ENCODE data around the gene HEATR1.
"Not testable (repeated sequence)": the region's sequence is repeated elsewhere in the genome, so short reads cannot be mapped to it uniquely, and the experiment has no call there.

The HEATR1 gene

DNA sequence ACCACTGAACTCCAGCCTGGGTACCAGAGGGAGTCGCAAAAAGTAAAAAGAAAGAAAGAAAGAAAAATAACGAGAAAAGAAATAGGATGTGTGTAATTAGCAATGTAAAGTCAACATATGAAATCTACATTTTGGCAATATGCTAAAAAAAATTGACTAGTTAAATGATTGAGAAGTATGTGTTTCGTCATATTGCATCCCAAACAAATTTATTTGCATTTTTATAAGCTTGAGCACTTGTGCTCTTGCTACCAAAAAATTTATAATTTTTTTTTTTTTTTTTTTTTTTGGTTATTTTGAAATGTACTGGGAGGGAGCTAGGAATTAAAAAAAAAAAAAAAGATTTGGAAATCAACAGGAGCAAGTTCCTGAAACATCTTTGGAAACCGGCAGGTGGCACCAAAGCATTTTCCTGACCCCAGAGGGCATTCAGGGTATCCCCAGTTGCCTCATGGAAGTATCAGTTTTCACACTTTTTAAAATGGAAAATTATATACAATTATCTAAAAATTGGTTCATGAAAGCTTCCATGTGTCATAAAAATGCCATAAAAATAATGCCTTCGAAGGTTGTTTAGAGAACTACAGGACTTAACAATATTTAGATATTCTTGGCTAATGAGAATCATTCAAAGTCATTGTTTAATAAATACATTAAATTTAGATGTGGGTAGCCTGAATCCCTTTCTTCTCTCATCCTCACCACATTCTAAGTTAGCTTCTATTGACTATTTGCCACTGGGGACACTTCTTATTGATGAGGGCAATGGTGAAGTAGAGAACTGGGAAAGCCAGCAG is 4.8 kb upstream of the HEATR1 start:
- Mint-ChIP-seq H3K4me1 (ENCODE audit: low read depth) (peaks cover 6% of the 10 kb centered on the region), H3K27ac (no peak overlapping the region), H3K4me3 (no peak overlapping the region), H3K27me3 (ENCODE audit: low read depth) (peaks cover 37% of the 10 kb centered on the region), H3K9me3 (no peaks in the 10 kb centered on the region), H3K36me3 (ENCODE audit: low read depth) (no peaks in the 10 kb centered on the region)
- no peak for DNase-seq (ENCODE audit: low spot score)

DNA sequence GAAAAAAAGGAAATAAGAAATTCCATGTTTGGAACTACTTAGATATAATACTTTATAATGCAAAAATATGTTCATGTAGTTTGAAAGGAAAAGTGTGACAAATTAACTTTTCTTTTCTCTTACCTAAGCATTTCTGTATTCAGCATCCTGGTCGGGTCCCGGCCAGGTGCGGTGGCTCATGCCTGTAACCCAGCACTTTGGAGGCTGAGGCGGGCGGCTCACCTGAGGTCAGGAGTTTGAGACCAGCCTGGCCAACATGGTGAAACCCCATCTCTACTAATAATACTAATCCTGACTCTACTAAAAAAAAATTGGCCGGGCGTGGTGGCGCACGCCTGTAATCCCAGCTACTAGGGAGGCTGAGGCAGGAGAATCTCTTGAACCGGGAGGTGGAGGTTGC is 3.3 kb upstream of the HEATR1 start:
- H3K4me1 Mint-ChIP-seq (ENCODE audit: low read depth): peaks cover 15% of the 10 kb centered on the region
- not testable (repeated sequence) for H3K27ac Mint-ChIP-seq; H3K9me3 Mint-ChIP-seq; H3K36me3 Mint-ChIP-seq (ENCODE audit: low read depth); H3K4me3 Mint-ChIP-seq; DNase-seq (ENCODE audit: low spot score)
- H3K27me3 Mint-ChIP-seq (ENCODE audit: low read depth): peaks cover 34% of the 10 kb centered on the region

DNA sequence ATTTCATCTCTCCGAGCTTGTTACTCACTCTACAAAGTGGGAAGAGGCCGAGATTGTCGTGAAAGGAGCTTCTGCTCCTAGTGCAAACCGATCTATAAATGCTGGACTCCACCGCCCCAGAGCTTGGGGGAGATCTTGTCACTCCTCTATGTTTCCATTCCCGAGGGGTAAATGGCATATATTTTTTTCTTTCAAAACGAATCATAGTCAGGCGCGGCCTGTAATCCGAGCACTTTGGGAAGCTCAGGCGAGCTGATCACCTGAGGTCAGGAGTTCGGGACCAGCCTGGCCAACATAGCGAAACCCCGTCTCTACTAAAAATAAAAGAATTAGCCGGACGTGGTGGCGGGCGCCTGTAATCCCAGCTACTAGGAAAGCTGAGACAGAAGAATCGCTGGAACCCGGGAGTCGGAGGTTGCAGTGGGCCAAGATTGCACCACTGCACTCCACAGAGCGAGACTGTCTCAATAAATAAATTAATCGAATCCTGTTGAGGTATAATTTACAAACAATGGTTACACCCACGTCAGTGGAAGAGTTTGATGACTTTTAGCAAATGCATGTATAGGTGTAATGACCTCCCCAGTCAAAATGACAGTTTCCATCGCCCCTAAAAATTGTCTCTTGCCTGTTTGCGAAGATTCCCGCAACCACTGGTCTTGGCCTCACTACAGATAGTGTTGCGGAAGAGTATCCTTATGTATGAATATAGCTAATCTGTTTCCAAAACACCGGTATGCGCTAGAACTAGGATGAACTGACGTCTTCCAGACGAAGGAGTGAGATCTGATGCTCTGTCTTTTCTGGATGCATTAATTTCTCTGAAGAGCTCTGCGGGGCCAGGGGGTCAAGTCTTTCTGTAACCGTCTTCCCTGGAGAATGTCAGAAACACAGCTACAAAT is 840 bp upstream of the HEATR1 start:
- Mint-ChIP-seq H3K27me3 (ENCODE audit: low read depth) (peaks cover 14% of the 10 kb centered on the region), H3K4me3 (peak overlapping the region; percentile 87), H3K36me3 (ENCODE audit: low read depth) (peaks cover 23% of the 10 kb centered on the region), H3K9me3 (no peaks in the 10 kb centered on the region), H3K27ac (peak overlapping the region; percentile 89), H3K4me1 (ENCODE audit: low read depth) (peaks cover 17% of the 10 kb centered on the region)
- no peak for DNase-seq (ENCODE audit: low spot score)

DNA sequence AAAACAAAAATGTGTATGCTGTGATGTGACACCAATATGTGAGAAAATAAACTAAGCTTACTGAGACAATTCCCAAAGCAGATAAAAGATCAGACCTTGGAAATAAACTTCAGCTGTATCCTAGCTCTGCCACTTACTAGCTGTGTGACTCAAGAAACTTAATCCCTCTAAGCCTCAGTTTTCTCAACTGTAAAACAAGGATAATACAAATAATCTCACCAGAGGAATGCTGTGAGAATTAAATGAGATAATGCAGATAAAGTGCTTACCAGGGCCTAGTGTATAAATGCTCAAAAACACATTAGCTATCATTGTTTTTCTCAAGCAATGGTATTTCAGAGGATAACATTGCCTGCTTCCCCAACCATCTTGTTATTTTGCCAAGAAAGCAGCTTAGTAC is 2.1 kb downstream of the HEATR1 start:
- no peak overlapping the region for H3K27ac Mint-ChIP-seq
- H3K9me3 Mint-ChIP-seq: no peaks in the 10 kb centered on the region
- DNase-seq (ENCODE audit: low spot score): no peak
- no peaks in the 10 kb centered on the region for H3K27me3 Mint-ChIP-seq (ENCODE audit: low read depth)
- H3K4me1 Mint-ChIP-seq (ENCODE audit: low read depth): peaks cover 19% of the 10 kb centered on the region
- H3K4me3 Mint-ChIP-seq: no peak overlapping the region
- peaks cover 37% of the 10 kb centered on the region for H3K36me3 Mint-ChIP-seq (ENCODE audit: low read depth)

DNA sequence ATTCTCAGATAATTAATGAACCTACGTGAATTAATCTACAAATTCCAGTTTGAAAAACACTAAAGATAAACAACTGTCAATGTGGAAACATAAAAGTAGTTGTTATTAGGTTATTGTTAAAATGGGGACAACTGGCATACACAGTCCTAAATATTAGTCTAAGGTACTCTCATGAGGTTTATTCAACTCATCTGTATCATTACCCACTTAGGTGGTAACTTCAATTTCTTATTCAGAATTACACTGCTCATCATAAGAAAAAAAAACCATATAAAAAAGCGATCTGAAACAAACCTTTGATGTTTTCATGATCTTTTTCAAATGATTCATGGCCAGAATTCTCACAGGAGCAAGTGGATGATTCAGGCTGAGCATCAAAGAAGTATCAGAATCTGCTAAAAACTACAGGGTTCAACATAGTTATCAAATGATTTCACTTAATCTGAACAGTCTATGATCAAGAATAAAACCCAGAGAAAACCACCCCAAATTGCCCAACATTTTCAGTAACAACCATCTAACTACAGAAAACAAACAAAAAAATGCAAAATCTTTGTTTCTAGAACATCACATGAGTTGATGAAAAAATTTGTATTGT is 13.7 kb downstream of the HEATR1 start:
- H3K4me1 Mint-ChIP-seq (ENCODE audit: low read depth): no peaks in the 10 kb centered on the region
- peaks cover 46% of the 10 kb centered on the region for H3K36me3 Mint-ChIP-seq (ENCODE audit: low read depth)
- no peaks in the 10 kb centered on the region for H3K27me3 Mint-ChIP-seq (ENCODE audit: low read depth)
- no peaks in the 10 kb centered on the region for H3K9me3 Mint-ChIP-seq
- DNase-seq (ENCODE audit: low spot score): no peak
- H3K4me3 Mint-ChIP-seq: no peak overlapping the region
- H3K27ac Mint-ChIP-seq: no peak overlapping the region

DNA sequence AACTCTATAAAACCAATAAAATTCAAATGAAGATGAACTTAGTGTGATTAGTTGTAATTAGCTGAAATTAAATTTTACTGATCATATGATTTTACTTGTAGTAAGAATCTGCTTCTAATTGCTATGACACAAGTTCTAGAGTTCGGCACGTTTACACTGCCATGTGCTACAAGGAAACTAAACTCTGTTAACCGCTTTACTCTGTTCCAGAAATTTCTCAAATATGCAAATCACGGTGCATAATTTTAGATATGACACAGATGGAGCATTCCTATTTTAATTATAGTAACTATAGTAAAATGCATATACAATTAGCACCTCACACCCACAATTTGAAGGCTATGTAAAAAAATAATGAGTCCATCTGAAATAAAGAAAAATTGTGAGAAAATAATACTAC is 14.8 kb downstream of the HEATR1 start:
- H3K9me3 Mint-ChIP-seq: no peaks in the 10 kb centered on the region
- no peak overlapping the region for H3K4me3 Mint-ChIP-seq
- peaks cover 49% of the 10 kb centered on the region for H3K36me3 Mint-ChIP-seq (ENCODE audit: low read depth)
- H3K27me3 Mint-ChIP-seq (ENCODE audit: low read depth): no peaks in the 10 kb centered on the region
- H3K27ac Mint-ChIP-seq: no peak overlapping the region
- no peak for DNase-seq (ENCODE audit: low spot score)
- no peaks in the 10 kb centered on the region for H3K4me1 Mint-ChIP-seq (ENCODE audit: low read depth)

DNA sequence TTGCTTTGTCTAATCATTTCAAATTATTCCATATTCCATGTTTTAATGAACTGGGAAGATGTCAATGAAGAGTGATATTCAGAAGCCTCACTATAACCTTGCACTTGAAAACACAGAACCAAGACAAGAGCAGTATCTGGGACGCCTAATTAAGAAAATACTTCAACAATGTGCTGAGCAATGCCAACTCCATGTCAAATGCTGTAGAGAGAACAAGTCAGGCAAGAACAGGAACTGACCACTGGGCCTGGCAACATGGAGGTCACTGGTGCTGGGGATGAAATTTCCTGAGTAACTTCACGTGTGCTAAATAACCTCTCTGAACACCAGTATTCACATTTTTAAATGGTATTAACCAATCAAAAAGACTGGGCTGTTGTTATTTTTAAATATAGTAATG is 22.8 kb downstream of the HEATR1 start:
- H3K9me3 Mint-ChIP-seq: no peaks in the 10 kb centered on the region
- H3K4me1 Mint-ChIP-seq (ENCODE audit: low read depth): no peaks in the 10 kb centered on the region
- no peak for DNase-seq (ENCODE audit: low spot score)
- peaks cover 52% of the 10 kb centered on the region for H3K36me3 Mint-ChIP-seq (ENCODE audit: low read depth)
- no peaks in the 10 kb centered on the region for H3K27me3 Mint-ChIP-seq (ENCODE audit: low read depth)
- no peak overlapping the region for H3K4me3 Mint-ChIP-seq
- H3K27ac Mint-ChIP-seq: no peak overlapping the region

DNA sequence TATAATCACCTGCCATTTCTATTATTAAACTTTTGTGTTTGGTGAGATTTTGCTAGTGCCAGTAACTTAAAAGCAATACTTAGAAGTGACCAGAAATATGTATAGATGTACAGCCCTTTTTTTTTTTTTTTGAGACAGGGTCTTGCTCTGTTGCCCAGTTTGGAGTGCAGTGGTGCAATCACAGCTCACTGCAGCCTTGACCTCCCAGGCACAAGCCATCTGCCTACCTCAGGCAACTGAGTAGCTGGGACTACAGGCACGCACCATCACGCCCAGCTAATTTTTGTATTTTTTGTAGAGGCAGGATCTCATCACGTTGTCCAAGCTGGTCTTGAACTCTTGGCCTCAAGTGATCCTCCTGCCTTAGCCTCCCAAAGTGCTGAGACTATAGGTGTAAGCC is 23.9 kb downstream of the HEATR1 start:
- not testable (repeated sequence) for H3K9me3 Mint-ChIP-seq; H3K27ac Mint-ChIP-seq; H3K27me3 Mint-ChIP-seq (ENCODE audit: low read depth); H3K4me3 Mint-ChIP-seq; H3K4me1 Mint-ChIP-seq (ENCODE audit: low read depth); DNase-seq (ENCODE audit: low spot score)
- H3K36me3 Mint-ChIP-seq (ENCODE audit: low read depth): peaks cover 49% of the 10 kb centered on the region

DNA sequence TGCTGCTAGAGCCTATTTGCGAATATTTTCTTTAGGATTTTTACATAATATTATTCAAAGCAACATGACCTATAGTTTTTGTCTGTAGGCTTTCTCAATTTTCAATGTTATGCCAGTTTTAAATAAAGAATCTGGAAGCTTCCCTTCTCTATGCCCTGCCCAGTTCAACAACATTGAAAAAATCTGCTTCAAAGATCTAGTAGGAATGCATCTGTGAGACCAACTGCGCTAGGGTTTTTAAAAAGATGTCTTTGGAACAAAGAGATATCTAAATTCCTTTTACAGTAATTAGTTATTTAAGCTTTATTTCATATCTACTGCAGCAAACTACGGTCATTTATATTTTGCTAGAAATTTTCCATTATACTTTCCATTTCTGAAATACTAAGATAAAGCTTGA is 25.7 kb downstream of the HEATR1 start:
- H3K4me3 Mint-ChIP-seq: no peak overlapping the region
- H3K36me3 Mint-ChIP-seq (ENCODE audit: low read depth): peaks cover 43% of the 10 kb centered on the region
- H3K9me3 Mint-ChIP-seq: no peaks in the 10 kb centered on the region
- DNase-seq (ENCODE audit: low spot score): no peak
- no peaks in the 10 kb centered on the region for H3K27me3 Mint-ChIP-seq (ENCODE audit: low read depth)
- no peaks in the 10 kb centered on the region for H3K4me1 Mint-ChIP-seq (ENCODE audit: low read depth)
- no peak overlapping the region for H3K27ac Mint-ChIP-seq

DNA sequence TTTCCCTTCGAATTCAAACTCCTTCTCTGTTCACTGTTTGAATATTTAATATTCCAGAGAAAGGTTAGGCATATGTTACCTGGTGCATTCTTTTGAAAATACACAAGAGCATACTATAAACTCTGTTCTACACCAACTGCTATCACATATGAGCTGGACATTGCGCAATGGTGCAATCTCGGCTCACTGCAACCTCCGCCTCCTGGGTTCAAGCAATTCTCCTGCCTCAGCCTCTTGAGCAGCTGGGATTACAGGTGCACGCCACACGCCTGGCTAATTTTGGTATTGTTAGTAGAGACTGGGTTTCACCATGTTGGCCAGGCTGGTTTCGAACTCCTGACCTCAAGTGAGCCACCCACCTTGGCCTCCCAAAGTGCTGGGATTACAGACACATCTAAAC is 27.3 kb downstream of the HEATR1 start:
- not testable (repeated sequence) for H3K4me3 Mint-ChIP-seq; H3K27ac Mint-ChIP-seq; H3K27me3 Mint-ChIP-seq (ENCODE audit: low read depth); H3K4me1 Mint-ChIP-seq (ENCODE audit: low read depth); H3K9me3 Mint-ChIP-seq; DNase-seq (ENCODE audit: low spot score)
- peaks cover 44% of the 10 kb centered on the region for H3K36me3 Mint-ChIP-seq (ENCODE audit: low read depth)

DNA sequence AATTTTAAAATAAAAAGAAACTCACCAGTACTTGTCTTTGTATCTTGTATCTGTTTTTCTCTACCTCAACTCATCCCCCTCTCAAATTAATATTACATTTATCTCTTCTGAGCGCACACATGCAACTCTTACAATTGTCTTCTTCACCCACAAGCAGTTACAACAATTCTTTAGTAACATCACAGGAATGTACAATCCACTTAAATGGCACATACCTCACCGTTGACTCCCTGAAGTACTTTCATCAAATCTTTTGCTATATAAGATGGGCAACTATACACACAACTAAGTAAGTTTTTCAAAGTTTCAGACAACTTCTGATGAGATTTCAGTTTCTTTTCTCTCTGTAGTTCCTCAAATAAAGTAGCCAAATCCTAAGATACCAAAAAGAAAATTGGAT is 28.3 kb downstream of the HEATR1 start:
- DNase-seq (ENCODE audit: low spot score): no peak
- H3K36me3 Mint-ChIP-seq (ENCODE audit: low read depth): peaks cover 39% of the 10 kb centered on the region

DNA sequence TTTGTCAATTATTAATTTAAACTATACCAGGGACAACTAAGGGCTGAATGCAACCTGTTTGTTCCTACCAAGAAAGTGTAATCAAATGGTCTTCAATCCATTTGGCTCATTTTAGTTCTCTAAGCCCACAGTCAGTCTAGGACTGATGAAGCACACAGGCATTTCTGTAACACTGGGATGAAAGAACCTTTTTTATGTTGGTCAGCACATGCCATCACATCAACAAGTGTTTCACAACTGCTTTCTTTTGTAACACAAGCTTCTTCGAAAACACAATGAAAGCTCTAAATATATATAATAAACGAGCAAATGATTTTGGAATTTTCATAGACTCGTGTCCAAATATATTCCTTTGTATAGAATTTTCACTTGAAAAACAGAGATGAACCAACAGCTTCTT is 28.8 kb downstream of the HEATR1 start:
- no peak for DNase-seq (ENCODE audit: low spot score)
- Mint-ChIP-seq H3K27me3 (ENCODE audit: low read depth) (no peaks in the 10 kb centered on the region), H3K4me1 (ENCODE audit: low read depth) (no peaks in the 10 kb centered on the region), H3K9me3 (no peaks in the 10 kb centered on the region), H3K36me3 (ENCODE audit: low read depth) (peaks cover 38% of the 10 kb centered on the region), H3K27ac (no peak overlapping the region), H3K4me3 (no peak overlapping the region)

More for the DNA sequence above, 28.3 kb downstream of the HEATR1 start:
- no peaks in the 10 kb centered on the region for H3K9me3 Mint-ChIP-seq
- H3K4me3 Mint-ChIP-seq: no peak overlapping the region
- H3K27ac Mint-ChIP-seq: no peak overlapping the region
- no peaks in the 10 kb centered on the region for H3K4me1 Mint-ChIP-seq (ENCODE audit: low read depth)
- no peaks in the 10 kb centered on the region for H3K27me3 Mint-ChIP-seq (ENCODE audit: low read depth)

DNA sequence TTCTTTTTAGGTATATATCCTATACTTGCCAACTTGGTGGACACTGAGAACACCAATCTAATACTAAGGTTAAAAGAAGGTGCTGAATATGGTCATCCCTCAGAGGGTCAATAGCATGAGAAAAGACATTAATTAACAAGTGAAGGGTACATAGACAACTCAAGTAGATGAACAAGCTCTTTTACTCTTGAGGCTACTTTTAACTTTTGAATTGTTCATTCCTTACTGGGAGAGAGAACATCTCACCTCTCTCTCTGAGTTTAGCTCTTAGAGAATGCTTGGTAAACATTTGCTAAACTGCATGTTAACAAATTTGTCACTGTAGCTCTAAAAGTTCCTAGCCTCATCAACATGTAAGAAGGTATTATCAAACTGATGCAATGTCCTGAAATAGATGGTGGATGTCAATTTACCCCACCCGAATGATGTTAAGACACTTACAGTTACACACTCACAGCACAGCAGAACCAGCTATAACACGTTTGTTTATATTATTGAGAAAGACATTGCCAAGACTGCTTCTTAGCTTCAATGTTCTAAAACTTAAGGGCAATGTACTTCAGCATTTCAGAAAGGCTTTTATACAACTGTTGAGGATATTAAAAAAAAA is 35.9 kb downstream of the HEATR1 start:
- no peak overlapping the region for H3K4me3 Mint-ChIP-seq
- no peak for DNase-seq (ENCODE audit: low spot score)
- H3K36me3 Mint-ChIP-seq (ENCODE audit: low read depth): peaks cover 61% of the 10 kb centered on the region
- H3K27me3 Mint-ChIP-seq (ENCODE audit: low read depth): no peaks in the 10 kb centered on the region
- no peak overlapping the region for H3K27ac Mint-ChIP-seq
- peaks cover 4% of the 10 kb centered on the region for H3K4me1 Mint-ChIP-seq (ENCODE audit: low read depth)
- no peaks in the 10 kb centered on the region for H3K9me3 Mint-ChIP-seq

DNA sequence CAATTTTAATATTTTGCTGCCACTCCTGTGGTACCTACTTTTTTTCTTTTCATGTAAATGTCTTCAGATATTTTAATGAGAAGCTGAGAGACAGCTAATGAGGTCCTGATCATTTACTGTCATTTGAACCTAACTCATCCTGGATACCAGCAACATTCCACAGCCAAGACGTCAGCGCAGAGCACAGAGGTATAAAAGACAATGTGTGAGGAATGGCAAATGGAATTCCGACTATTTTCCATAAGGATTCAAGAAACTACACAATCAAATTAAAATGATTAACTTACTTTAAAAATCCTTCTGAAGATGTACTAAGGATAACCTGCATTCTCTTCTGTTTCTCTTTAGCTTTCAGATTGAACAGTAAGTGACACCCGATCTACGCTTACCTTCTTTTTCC is 38.8 kb downstream of the HEATR1 start:
- no peak for DNase-seq (ENCODE audit: low spot score)
- Mint-ChIP-seq H3K9me3 (no peaks in the 10 kb centered on the region), H3K36me3 (ENCODE audit: low read depth) (peaks cover 66% of the 10 kb centered on the region), H3K4me1 (ENCODE audit: low read depth) (peaks cover 5% of the 10 kb centered on the region), H3K27me3 (ENCODE audit: low read depth) (no peaks in the 10 kb centered on the region), H3K4me3 (no peak overlapping the region), H3K27ac (no peak overlapping the region)

All from T-helper 2 cell treated with Interferon-gamma antibody and Interleukin-4, amounts not matched to agents 5 μg/mL and 100 μg/mL, for 36 hours (primary cell).